Endothelial cell of umbilical vein (primary cell): ENCODE measurements around the gene SHISA9. TPM values are rescaled to one million over a fixed set of nuclear protein-coding genes. Genes with fewer than 3 reads are reported as not detected.

Experiments
- BruUV-seq: library from RNA; stranded (reverse); fragments of 400-500 nt; replicated peaks from 2 replicates; lab custom pipeline; 2021; lab: Mats Ljungman, UMichigan
- CTCF ChIA-PET: fragments of 300-600, 350-600 bp; sonication (Branson Sonifier 250); formaldehyde crosslinking; loops from one replicate; lab custom pipeline; 2021; ENCODE audit warnings: antibody characterized with exemption, inconsistent platforms; lab: Charles Lee
- POLR2A ChIA-PET: fragments of 300-600, 350-600 bp; sonication (Branson Sonifier 250); formaldehyde crosslinking; loops from one replicate; lab custom pipeline; 2021; ENCODE audit warnings: antibody characterized with exemption, inconsistent platforms; lab: Charles Lee
- DNase-seq: peaks from one replicate; pipeline ENCODE4 v3.0.0-alpha.2; 2011; ENCODE audit warnings: low read depth, low spot score
- FAIRE-seq: peaks from 2 replicates; lab custom pipeline; 2011; peaks lifted over from hg19 to GRCh38; lab: Jason Lieb, UNC
- H2AFZ ChIP-seq: 2 replicates; pipeline ENCODE4 v1.6.0; 2012; ENCODE audit warnings: low read depth, low read length, control low read depth, inconsistent platforms
- H3K27ac ChIP-seq: 2 replicates; pipeline ENCODE4 v1.5.1; 2011; ENCODE audit warnings: low read depth, mild to moderate bottlenecking, control low read depth, low read length, moderate library complexity; ENCODE audit not compliant: insufficient read depth
- H3K27me3 ChIP-seq, 2 experiments: 2 replicates each; pipeline versions ENCODE4 v1.6.0 to v1.6.1; 2011; ENCODE audit warnings: low read length in 2 of 2, mixed read lengths in 1 of 2; ENCODE audit not compliant: control insufficient read depth in 2 of 2, insufficient read depth in 2 of 2
- H3K36me3 ChIP-seq, 2 experiments: 2 replicates in 1 of 2; 3 replicates in 1 of 2; pipeline ENCODE4 v1.5.1; 2011; ENCODE audit warnings: low read length in 2 of 2, mild to moderate bottlenecking in 1 of 2, moderate library complexity in 1 of 2; ENCODE audit not compliant: control insufficient read depth in 2 of 2, insufficient read depth in 2 of 2; ENCODE audit errors: extremely low read depth in 1 of 2
- H3K4me1 ChIP-seq: 3 replicates; pipeline ENCODE4 v1.5.1; 2011; ENCODE audit warnings: mild to moderate bottlenecking, low read length; ENCODE audit not compliant: control insufficient read depth, insufficient read depth; ENCODE audit errors: extremely low read depth
- H3K4me2 ChIP-seq: 2 replicates; pipeline ENCODE4 v1.6.1; 2011; ENCODE audit warnings: low read length, control low read depth, mixed read lengths; ENCODE audit not compliant: insufficient read depth
- H3K4me3 ChIP-seq, 3 experiments: fragments of 200-600 bp in 1 of 3; sonication (generic), shearing (Covaris generic) in 1 of 3; replicated peaks in 1 of 3; 2 replicates each; pipeline ENCODE4 v1.5.1; 2011 to 2016; ENCODE audit warnings: control low read depth in 3 of 3, low read length in 3 of 3, mild to moderate bottlenecking in 2 of 3, inconsistent platforms in 1 of 3, low read depth in 1 of 3, moderate library complexity in 1 of 3; ENCODE audit not compliant: insufficient read depth in 1 of 3
- H3K79me2 ChIP-seq: 2 replicates; pipeline ENCODE4 v1.6.0; 2012; ENCODE audit warnings: low read length, inconsistent platforms; ENCODE audit not compliant: control insufficient read depth, insufficient read depth
- H3K9ac ChIP-seq: replicated peaks from 2 replicates; pipeline ENCODE3; 2011; ENCODE audit warnings: low read length, control low read depth; ENCODE audit not compliant: insufficient read depth; ENCODE audit errors: extremely low read depth
- H3K9me1 ChIP-seq: replicated peaks from 3 replicates; pipeline ENCODE4 v1.6.0; 2011; ENCODE audit warnings: mild to moderate bottlenecking, low read length; ENCODE audit not compliant: control insufficient read depth, insufficient read depth; ENCODE audit errors: extremely low read depth
- H3K9me3 ChIP-seq: replicated peaks from 2 replicates; pipeline ENCODE4 v1.5.1; 2012; ENCODE audit warnings: low read length, inconsistent platforms; ENCODE audit not compliant: control insufficient read depth, insufficient read depth
- H4K20me1 ChIP-seq: replicated peaks from 2 replicates; pipeline ENCODE3; 2011; ENCODE audit warnings: mild to moderate bottlenecking, low read length; ENCODE audit not compliant: control insufficient read depth, insufficient read depth; ENCODE audit errors: extremely low read depth
- CTCF ChIP-seq, 2 donors: IDR thresholded peaks; 1 replicate in 1 of 2; 2 replicates in 1 of 2; pipeline ENCODE4 v1.5.1; 2011; ENCODE audit warnings: low read length in 2 of 2, mild to moderate bottlenecking in 2 of 2, moderate library complexity in 2 of 2, control low read depth in 1 of 2, inconsistent platforms in 1 of 2, low read depth in 1 of 2; ENCODE audit not compliant: insufficient read depth in 1 of 2; ENCODE audit errors: extremely low read depth in 1 of 2
- EZH2 ChIP-seq: IDR thresholded peaks from 2 replicates; pipeline ENCODE4 v1.6.1; 2012; ENCODE audit warnings: borderline replicate concordance, low read depth, mild to moderate bottlenecking, moderate library complexity, low read length, inconsistent platforms; ENCODE audit not compliant: severe bottlenecking
- GATA2 ChIP-seq: IDR thresholded peaks from 2 replicates; pipeline ENCODE4 v1.7.0; 2011; ENCODE audit warnings: low read depth, mild to moderate bottlenecking, moderate library complexity, mixed read lengths, low read length; ENCODE audit not compliant: insufficient read length, insufficient read depth
- JUN ChIP-seq: IDR thresholded peaks from 2 replicates; pipeline ENCODE4 v1.6.1; 2011; ENCODE audit warnings: borderline replicate concordance, low read depth; ENCODE audit not compliant: insufficient read length, insufficient read depth
- MAX ChIP-seq: IDR thresholded peaks from 2 replicates; pipeline ENCODE4 v1.6.1; 2011; ENCODE audit not compliant: insufficient read depth, insufficient read length
- MYC ChIP-seq: IDR thresholded peaks from one replicate; pipeline ENCODE4 v1.6.1; 2011; ENCODE audit warnings: mild to moderate bottlenecking, low read depth, low read length
- POLR2A ChIP-seq: IDR thresholded peaks from 2 replicates; pipeline ENCODE4 v1.6.1; 2012; ENCODE audit warnings: low read depth, mild to moderate bottlenecking, control low read depth, low read length
- POLR2AphosphoS5 ChIP-seq: IDR thresholded peaks from 2 replicates; pipeline ENCODE4 v1.6.1; 2012; ENCODE audit warnings: low read depth, mild to moderate bottlenecking, control low read depth, low read length, moderate library complexity; ENCODE audit not compliant: insufficient read depth
- dilution Hi-C: fragments of 300-500 bp; cut with MboI; formaldehyde crosslinking; loops from one replicate; pipeline ENCODE4 v1.15.0; 2019; ENCODE audit warnings: low sequenced_read_pairs; ENCODE audit not compliant: extremely low pct_ligation_motif_present
- intact Hi-C: fragments of 100-400 bp; cut with micrococcal nuclease; formaldehyde crosslinking; loops from one replicate; pipeline ENCODE4 v1.10.0; 2022
- polyA plus RNA-seq, 4 experiments: library from polyadenylated mRNA; depleted of rRNA in 3 of 4; stranded (reverse) in 3 of 4; unstranded in 1 of 4; fragments of >200 nt; gene quantifications; 2 replicates each; pipeline versions ENCODE4 v1.2.1 to v1.2.3, GENCODE V29; 2011 to 2012; ENCODE audit warnings: missing spikeins in 1 of 4
- total RNA-seq: library from RNA; stranded (reverse); gene quantifications from 2 replicates; pipeline ENCODE4 v1.2.3, GENCODE V29; 2021

The SHISA9 gene
- total and polyA plus RNA-seq, 2 donors (not counting 3 experiments of a cell fraction or from before 2014, with no cell fraction given) = not detected

- Histone ChIP-seq H2AFZ (no peak overlapping the region), H3K79me2 (no peaks in the 10 kb centered on the region), H3K36me3 (no peaks in the 10 kb centered on the region), H3K27me3 (no peaks in the 10 kb centered on the region), H3K27ac (no peak overlapping the region), H3K9me3 (peaks cover 5% of the 10 kb centered on the region), H3K4me3 (no peak overlapping the region), H3K4me1 (no peaks in the 10 kb centered on the region), H4K20me1 (no peaks in the 10 kb centered on the region), H3K9me1 (no peaks in the 10 kb centered on the region), H3K9ac (no peak overlapping the region), H3K4me2 (no peak overlapping the region)
- POLR2A ChIA-PET = no interaction called here
- FAIRE-seq = no peak
- CTCF ChIA-PET = no interaction called here
- dilution Hi-C loops (no loop called here), intact Hi-C loops (no loop called here)
- DNase-seq = no peak
- no TSS peak for BruUV-seq
- TF ChIP-seq CTCF (IDR thresholded peaks at IDR 0.05; ENCODE audit: extremely low read depth in 1 of 2, insufficient read depth in 1 of 2, low read depth in 1 of 2, low read length in 2 of 2) (no peak), JUN (no peak), EZH2 (no peak), MAX (no peak), POLR2A (no peak)
These were observed 233.4 kb downstream of the SHISA9 start for GRCh38 chr16:13134836-13135235.

- H3K36me3 ChIP-seq = no peaks in the 10 kb centered on the region
These were observed 235.5 kb downstream of the SHISA9 start for GRCh38 chr16:13136901-13137300.

More at GRCh38 chr16:13136901-13137300, 235.5 kb downstream of the SHISA9 start:
- no peak overlapping the region for H2AFZ ChIP-seq
- no peak for FAIRE-seq
- H3K9ac ChIP-seq = no peak overlapping the region
- no TSS peak for BruUV-seq
- H3K9me1 ChIP-seq = no peaks in the 10 kb centered on the region
- ChIA-PET CTCF (no interaction called here), POLR2A (no interaction called here)
- no peaks in the 10 kb centered on the region for H4K20me1 ChIP-seq
- H3K4me2 ChIP-seq = no peak overlapping the region
- H3K79me2 ChIP-seq = no peaks in the 10 kb centered on the region
- no peak overlapping the region for H3K4me3 ChIP-seq
- peaks cover 6% of the 10 kb centered on the region for H3K9me3 ChIP-seq
- dilution Hi-C loops (no loop called here), intact Hi-C loops (no loop called here)
- H3K27ac ChIP-seq = no peak overlapping the region
- DNase-seq = no peak
- H3K27me3 ChIP-seq = no peaks in the 10 kb centered on the region
- TF ChIP-seq JUN (no peak), EZH2 (no peak), GATA2 (no peak), POLR2AphosphoS5 (no peak), MYC (no peak)
- no peaks in the 10 kb centered on the region for H3K4me1 ChIP-seq
